ENCODE data around the gene DCAF4. TPM values are rescaled to one million over a fixed set of nuclear protein-coding genes. Genes with fewer than 3 reads are reported as not detected.
"Not testable (repeated sequence)": the region's sequence is repeated elsewhere in the genome, so short reads cannot be mapped to it uniquely, and the experiment has no call there.

Gene DCAF4
- total RNA-seq, 1 donor from 2014 or later: 15.1 TPM

DNA sequence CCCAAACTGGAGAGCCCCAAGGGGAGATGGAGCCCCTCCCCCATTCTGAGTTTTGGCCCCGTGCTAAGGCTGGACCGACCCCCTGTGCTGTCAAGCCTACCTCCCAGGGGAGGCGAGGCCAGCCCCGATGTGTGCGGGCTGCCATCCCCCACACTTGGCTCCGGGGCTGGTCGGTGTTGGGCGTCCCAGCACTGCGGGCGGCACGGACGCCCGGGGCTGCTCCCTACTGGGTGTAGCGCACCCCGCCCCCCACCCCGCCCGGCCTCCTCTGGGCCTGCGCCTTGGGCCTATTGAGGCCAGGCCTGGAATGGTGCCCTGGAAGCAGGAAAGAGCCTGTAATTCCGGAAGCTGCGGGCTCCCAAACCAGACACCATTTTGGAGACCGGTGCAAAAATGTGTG lies 2.6 kb downstream of the DCAF4 start:
- intact Hi-C loops (cut with micrococcal nuclease): loop anchor here (5.0 kb wide), 2 partner anchors 907 to 958 kb away; partner anchors contain the start of gene ZNF410

DNA sequence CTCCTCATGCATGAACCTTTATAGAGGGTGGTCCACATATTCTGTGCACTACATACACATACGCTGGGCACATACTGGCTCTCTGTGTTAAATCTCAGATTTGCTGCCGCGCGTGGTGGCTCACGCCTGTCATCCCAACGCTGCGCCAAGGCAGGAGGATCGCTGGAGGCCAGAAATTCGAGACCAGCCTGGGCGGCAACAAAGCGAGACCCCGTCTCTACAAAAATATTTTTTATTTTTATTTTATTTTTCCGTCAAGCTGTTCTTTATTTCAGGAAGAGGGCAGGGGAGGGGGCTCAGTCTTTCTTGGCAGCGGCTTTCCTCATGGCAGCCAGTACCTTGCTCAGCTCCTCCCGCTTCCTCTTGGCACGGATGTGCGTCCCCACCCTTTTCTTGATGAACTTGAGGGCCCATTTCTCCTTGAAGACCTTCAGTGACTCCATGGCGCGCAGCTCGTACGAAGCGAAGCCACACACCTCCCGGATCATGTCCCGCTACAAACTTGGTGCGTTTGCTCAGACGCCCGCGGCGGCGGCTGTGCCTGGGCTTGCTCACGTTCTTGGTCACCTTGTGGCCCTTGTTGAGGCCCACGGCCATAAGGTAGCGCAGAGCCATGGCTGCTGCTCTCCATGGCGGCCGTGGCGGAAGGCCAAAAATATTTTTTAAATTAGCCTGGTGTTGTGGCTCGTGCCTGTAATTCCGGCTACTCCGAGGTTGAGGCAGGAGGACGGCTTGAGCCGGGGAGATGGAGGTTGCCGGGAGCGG lies 3.2 kb downstream of the DCAF4 start:
- intact Hi-C loops (cut with micrococcal nuclease): loop anchor here (5.0 kb wide), 2 partner anchors 907 to 958 kb away; partner anchors contain the start of gene ZNF410

DNA sequence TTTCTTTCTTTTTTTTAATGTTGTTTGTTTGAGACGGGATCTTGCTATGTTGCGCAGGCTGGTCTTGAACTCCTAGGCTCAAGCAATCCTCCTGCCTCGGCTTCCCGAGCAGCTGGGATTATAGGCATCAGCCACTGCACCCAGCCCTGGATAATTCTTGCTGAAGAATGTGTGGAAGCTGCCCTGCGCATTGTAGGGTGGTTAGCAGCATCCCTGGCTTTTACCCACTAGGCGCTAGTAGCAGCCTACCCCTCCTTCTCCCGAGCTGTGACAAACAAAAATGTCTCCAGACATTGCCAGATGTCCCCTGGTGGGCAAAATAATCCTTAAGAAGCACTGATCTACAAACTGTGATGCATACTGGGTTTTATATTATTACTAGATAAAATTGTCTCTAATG lies 6.6 kb downstream of the DCAF4 start:
- intact Hi-C loops (cut with micrococcal nuclease): no loop called here

DNA sequence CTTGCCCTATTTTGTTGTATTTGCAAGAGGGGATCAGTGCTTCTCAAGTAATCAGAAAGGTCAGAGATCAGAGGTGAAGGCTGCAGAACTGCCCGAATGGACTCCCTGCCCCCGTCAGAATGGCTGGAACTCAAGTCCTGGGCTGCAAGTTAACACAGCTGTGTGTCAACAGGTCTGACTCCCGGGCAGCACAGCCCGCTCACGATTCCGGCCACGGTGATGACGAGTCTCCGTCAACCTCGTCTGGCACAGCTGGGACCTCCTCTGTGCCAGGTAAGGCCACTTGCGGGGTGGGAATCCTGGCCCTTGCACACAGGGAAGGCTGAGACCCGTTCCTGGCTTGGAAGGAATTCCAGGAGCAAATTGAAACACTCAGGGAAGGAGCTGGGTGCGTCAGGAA lies 13.4 kb downstream of the DCAF4 start:
- intact Hi-C loops (cut with micrococcal nuclease): no loop called here

DNA sequence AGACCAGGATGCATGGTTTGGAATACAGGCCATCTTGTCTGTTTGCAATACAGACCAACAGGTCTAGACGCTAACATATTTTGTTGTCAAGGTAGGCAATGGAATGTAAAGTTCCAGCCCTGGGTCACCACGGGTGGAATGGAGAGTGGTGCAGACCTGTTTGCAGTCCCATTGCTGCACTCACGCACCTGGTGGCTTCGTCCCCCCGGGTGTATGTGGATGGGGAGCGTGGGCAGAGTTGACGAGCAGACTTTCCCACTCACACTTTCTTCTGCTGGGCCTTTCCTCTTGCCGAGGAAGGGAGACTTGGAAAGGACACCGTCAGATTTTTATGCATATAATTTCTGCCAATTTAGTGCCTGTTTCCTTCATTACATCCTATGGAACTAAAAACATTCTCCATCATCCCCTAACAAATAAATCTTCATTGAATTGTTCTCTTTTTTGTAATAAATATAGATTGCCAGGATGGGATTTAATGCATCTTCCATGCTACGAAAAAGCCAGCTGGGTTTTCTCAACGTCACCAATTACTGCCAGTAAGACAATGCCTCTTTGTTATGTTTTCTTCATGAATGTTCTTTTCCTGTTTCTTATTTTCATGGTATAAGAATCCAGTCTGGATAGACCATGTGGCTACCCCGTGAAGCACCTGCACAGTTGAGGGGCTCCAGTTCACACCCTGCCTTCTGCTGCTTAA lies 15.2 kb downstream of the DCAF4 start:
- intact Hi-C loops (cut with micrococcal nuclease): no loop called here

DNA sequence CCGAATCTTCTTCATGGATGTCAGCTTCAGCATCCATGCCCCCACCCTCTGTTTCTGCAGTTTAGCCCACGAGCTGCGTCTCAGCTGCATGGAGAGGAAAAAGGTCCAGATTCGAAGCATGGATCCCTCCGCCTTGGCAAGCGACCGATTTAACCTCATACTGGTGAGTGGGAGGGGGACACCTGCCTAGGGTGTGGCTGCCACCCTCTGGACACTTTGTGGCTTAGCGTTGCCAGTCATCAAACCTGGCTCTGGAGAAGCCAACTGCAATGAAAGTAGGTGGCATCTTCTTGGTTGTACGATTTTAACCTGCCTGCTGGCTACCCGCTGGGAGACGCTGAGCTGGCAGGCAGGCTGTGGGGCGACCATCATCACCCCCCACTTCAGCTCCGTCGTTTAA lies 16.7 kb downstream of the DCAF4 start:
- intact Hi-C loops (cut with micrococcal nuclease): no loop called here

DNA sequence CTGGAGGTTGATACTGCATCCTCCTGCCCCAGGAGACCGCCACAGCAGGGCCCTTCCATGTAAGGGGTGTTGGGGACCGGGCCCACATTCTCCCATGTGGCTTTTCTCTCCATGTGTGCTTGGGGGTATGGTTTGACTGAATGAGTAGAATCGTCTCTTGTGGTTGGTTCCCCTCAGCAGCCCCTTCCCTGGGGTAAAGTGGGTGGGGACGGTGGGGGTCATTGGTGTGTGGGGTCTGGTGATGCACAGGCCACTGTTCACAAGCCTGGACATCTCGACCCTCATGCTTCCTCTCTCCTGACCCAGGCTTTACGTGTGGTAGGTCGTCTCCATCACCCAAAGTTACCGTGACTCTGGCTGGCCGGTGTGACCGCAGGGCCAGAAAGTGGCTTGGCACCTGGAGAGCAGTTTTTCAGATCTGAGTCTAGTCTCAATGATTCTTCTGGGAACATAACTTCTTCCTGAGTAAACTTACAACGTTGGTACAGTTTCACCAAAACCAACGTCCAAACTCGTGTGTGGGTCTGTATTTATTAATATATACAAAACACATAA lies 17.7 kb downstream of the DCAF4 start:
- intact Hi-C loops (cut with micrococcal nuclease): no loop called here

DNA sequence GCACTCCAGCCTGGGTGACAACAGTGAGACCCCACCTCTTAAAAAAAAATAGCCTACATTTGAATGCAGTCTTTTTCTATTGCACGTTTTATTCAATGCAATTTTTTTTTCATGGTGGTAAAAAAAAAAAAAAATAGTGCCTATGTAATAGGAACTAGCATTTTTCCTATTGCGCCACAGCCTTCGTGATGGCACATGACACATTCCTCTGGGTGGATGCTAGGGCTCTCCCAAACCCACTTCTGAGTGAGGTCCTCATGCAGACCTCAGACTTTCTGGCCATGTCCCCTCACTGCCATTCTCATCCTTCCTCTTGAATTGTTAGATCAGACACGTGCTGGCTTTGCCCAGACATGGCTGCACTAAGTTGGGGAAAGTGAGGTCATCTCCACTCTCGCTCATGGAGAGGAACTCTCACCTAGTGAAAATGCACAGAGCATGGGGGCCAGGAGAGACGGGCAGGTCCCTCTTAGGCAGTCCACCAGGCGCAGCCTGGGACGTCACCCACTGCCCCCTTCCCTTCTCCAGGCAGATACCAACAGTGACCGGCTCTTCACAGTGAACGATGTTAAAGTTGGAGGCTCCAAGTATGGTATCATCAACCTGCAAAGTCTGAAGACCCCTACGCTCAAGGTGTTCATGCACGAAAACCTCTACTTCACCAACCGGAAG lies 19.2 kb downstream of the DCAF4 start:
- intact Hi-C loops (cut with micrococcal nuclease): no loop called here

DNA sequence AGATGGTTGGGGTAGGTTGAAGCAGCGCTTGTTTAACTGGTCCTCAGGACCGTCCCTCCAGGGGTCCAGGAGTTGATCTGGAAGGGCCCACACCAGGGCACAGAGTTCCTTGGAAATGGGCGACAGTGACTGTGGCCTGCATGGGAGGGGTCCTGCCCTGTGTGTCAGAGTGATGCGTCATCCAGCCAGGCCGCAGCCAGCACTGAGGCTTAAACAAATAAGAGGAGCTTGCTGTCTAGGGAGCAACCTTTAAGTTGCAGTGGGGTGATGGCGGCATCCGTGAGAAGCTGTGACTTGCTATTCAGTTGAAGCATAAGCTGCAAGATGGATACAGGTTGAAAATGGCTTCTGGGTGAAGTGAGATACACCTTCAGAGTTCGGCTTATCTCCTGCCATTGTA lies 20.2 kb downstream of the DCAF4 start:
- intact Hi-C loops (cut with micrococcal nuclease): no loop called here

DNA sequence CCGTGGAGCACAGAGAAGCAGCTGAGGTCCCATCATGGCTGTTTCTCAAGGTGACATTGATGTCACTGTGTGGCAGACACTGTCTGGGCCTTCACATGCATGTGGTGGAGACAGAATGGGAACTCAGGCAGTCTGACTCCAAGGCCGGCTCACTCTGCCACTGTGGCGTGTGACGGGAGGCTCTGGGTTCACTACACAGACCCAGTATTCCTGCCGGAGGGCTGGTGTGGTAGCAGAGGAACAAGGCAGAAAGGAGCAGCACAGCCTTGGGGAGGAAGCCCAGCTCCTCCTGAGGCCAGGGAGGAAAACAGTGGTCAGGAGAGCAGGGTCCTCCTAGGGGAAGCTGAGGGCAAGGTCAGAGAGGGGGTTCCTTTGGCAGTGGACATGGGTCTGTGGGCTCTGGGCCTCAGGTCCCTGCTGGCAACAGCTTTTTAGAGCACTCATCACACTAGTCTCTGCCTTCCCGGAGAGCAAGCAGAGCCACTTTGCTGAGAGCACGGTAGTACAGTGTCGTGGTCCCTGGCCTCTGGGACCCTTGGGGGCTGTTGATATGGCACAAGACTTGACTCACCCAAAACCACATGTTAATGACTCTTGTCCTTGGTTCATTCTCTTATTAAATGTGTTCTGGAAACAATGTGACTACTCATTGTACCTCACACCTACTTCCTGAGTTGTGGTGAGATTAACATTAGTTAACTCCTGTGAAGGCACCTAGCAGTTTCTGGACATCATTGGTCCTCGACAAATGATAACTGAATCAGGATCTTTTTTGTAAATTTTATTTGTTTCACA lies 21.3 kb downstream of the DCAF4 start:
- intact Hi-C loops (cut with micrococcal nuclease): loop anchor here (1.0 kb wide), 4 partner anchors 21 to 525 kb away; partner anchors contain the start of gene DCAF4

DNA sequence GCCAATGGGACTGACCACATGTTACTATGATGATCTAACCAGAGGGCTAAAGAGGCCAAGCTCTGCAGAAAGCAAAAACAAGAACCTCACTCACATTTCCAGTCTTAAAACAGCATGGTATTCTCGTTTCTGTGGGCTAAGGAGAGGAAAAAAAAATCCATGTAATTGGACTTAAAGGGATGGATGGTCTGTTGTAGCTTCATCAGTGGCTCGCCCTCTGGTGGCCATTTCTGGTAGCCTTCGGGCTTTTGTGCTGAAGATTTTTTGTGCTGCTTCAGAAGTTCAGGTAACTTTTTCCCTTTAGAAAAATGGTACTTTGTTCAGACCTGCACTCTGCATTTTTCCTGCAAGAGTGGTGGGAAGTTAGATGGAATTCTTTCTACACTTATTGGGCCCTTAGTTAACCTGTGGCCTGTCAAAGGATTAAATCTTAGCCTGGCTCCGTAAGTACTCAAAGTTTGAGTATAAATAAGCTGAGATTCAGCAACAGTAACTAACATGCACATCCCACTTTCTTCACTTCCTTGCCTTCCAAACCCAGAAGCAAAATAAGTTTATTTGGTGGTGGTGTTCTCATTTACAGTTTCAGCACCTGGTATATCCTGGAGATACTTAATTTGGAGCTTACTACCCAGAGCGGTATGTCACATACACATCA lies 22.3 kb downstream of the DCAF4 start:
- intact Hi-C loops (cut with micrococcal nuclease): loop anchor here (1.0 kb wide), 4 partner anchors 22 to 524 kb away; partner anchors contain the start of gene DCAF4

DNA sequence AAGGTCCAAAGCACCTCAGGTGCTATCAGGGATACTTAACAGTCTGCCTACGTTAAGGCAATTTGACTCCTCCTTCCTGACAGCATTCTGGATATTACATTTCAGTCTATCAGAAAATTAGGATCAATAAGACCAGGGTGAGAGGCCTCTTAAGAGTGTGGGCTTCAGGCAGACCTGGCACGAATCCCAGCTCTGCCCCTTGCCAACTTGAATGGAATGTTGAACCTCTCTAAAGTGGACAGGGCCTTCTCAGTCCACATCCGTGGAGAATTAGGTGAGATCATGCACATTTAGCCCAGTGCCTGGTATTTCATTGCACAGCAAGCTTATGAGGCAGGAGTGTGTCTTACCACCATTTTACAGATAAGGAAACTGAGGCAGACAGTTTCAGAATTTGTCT lies 25.9 kb downstream of the DCAF4 start:
- intact Hi-C loops (cut with micrococcal nuclease): no loop called here

DNA sequence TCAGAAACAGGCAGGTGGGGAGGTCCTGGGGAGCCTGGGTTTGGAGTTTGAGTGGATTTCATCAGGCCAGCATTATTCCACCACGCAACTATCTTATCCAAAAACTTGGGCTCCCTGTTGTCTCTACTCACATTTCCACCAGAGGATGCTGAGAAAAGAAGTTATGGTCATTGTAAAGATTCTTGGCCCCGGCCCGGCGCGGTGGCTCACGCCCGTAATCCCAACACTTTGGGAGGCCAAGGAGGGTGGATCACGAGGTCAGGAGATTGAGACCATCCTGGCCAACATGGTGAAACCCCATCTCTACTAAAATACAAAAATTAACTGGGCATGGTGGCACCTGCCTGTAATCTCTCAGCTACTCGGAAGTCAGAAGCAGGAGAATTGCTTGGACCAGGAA lies 30.5 kb downstream of the DCAF4 start:
- intact Hi-C loops (cut with micrococcal nuclease): not testable (repeated sequence)

DNA sequence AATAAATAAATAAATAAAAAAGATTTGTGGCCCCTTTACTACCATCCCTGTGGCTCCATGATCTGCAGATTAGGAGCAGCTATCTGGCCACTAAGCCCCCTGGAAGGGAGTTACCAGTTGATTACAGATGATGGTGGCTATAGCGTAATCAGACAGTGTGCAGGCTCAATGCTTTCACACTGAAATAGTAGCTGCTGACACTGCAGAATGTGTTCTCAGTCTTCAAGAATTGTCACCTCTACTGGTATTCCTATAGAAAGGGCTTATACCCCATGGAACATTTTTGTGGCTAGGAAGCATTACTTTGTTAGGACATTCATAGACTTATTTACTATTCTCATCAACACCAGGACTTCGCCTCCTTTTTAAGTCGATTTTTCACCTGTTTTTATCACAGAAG lies 30.9 kb downstream of the DCAF4 start:
- intact Hi-C loops (cut with micrococcal nuclease): no loop called here

DNA sequence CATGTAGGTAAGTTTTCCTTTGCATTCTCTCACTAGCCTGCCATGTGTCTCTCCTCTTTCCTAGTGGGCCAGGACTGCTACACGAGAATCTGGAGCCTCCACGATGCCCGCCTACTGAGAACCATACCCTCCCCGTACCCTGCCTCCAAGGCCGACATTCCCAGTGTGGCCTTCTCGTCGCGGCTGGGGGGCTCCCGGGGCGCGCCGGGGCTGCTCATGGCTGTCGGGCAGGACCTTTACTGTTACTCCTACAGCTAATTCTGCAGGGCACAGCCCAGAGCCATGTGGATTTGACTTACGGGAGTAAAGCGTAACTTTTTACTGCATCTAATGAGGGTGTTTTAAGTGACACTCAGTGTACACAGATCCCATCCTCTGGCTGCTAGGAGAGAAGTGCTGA lies 32.3 kb downstream of the DCAF4 start:
- intact Hi-C loops (cut with micrococcal nuclease): no loop called here

DNA sequence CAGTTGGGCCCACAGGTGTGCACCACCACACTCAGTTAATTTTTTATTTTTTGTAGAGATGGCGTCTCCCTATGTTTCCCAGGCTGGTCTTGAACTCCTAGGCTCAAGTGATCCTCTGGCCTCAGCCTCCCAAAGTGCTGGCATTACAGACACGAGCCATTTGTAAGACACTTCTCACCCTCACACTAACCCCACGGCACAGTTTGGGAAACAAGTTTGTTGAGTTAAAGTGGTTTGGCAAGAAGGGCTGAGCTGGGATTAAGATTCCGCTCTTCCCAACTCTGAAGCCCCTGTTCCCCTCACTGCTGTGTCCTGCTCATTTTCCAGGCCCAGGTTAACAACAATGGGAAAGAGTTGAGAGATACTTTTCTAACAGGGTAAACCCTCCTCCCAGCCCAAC lies 34.8 kb downstream of the DCAF4 start:
- intact Hi-C loops (cut with micrococcal nuclease): not testable (repeated sequence)

DNA sequence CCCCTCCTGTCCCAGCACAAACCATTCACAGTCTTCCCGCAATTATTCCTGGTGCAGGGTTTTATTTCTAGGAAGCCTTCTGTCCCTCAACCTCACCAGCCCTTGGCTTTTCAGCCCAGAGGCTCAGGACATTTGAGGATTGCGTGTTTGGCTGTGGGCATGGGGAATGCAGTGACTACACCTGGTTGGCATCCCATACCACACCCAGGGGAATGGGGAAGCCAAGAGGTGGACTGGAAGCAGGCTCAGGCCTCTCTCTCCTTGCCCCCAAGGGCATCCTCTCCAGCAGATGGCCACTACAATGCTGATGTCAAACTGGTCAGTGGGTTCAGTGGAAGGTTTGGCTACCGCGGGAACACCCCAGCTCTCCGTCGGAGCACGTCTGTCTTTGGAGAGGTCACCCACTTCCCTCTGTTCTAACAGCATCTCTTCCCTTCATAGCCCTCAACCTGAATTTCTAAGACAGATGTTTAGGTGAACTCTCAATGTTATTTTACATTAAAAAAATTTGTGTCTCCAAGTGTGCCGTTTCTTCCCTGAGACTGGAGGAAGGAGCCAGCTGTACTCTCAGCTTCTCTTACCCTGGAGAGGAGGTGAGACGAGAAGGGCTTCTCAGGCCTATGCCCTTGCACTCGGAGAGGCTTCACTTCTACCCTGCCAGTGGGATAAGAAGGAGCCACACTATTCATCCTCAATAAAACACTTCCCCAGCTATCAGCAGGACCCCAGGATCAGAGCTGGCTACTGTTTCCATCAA lies 35.5 kb downstream of the DCAF4 start:
- intact Hi-C loops (cut with micrococcal nuclease): no loop called here

DNA sequence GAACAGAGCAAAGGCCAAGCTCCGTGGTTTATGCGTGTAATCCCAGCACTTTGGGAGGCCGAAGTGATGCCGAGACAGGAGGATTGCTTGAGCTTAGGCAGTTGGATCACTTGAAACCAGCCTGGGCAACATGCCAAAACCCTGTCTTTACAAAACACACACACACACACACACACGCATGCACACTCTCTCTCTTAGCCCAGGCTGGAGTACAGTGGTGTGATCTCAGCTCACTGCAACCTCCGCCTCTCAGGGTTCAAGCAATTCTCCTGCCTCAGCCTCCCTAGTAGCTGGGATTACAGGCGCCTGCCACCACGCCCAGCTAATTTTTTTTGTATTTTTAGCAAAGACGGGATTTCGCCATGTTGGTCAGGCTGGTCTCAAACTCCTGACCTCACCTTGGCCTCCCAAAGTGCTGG lies 36.1 kb downstream of the DCAF4 start:
- intact Hi-C loops (cut with micrococcal nuclease): not testable (repeated sequence)

DNA sequence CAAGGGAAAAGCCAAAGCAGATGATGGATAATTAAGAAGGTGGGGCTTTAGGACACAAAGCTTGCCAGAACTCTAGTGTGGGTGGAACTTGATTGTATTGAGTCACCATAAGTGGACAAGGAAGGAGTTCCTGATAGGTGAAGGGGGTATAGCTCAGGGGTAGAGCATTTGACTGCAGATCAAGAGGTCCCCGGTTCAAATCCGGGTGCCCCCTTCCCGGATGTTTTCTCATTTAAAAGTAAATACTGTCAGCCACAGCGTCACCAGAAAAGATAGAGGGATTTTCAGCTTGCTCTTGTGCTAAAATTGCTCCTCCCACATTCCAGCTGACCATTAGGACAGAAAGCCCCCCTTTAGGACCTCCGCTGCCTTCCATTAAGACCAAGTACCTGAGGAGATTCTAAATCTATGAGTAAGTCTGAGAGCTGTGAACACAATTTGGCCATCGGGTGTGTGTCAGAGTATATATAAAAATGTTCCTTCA lies 36.6 kb downstream of the DCAF4 start:
- intact Hi-C loops (cut with micrococcal nuclease): loop anchor here (1.0 kb wide), 1 partner anchor 95 kb away; the partner anchor contains the start of gene RBM25

Measured in T-helper 1 cell treated with Interleukin-12 subunit alpha and Interleukin-12 subunit beta and Interleukin-4 antibody, amounts not matched to agents 30 ng/mL and 1 ng/mL, for 36 hours (primary cell).